NCI-H526 (cell line): ENCODE data around the gene MCHR2.
"Not testable (repeated sequence)": the region's sequence is repeated elsewhere in the genome, so short reads cannot be mapped to it uniquely, and the experiment has no call there.

Experiments used
- DNase-seq, 2 experiments: peaks; one replicate each; lab custom pipeline; 2025; lab: John Stamatoyannopoulos, UW

The MCHR2 gene, protein sequence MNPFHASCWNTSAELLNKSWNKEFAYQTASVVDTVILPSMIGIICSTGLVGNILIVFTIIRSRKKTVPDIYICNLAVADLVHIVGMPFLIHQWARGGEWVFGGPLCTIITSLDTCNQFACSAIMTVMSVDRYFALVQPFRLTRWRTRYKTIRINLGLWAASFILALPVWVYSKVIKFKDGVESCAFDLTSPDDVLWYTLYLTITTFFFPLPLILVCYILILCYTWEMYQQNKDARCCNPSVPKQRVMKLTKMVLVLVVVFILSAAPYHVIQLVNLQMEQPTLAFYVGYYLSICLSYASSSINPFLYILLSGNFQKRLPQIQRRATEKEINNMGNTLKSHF

DNA sequence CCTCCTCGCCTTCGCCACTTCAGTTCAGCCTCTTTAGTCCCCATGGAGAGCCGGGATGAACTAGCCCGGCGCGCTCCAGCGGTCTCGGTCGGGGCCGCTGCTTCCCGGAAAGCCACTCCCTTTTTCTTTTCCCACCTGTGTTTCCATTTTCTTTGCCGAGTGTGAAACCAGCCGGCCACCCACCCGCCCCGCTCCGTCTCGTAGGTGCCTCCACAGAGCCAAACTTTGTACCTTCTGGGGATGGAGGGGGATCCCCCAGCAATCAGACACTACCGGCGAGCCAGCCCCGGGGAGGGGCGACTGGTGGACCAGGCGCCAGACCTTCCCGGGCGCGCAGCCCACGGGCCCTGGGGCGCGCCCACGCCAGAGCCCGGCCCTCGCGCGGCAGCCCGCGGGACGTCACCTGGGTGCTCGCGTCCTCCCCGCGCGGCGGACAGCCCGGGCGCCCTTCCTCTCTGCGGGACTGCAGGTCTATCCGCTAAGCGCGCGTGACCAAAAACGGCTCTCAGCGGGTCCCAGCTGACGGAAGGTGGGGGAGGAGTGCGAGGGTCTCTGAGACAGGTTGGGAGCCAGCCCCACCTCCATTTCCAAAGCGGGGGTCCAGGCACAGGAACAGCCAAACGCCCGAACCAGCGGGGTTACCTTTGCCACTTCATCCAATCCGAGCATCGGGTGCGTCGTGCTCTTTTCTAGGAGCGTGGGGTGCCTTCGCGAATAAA is at the start of gene MCHR2:
TSS of gene MCHR2 (minus strand) at position 691 of the 719 bp plus-strand sequence. CDS start 38,076 bp downstream, outside the sequence.
- DNase-seq, result peak in 1 of 2 experiments; percentile 29

DNA sequence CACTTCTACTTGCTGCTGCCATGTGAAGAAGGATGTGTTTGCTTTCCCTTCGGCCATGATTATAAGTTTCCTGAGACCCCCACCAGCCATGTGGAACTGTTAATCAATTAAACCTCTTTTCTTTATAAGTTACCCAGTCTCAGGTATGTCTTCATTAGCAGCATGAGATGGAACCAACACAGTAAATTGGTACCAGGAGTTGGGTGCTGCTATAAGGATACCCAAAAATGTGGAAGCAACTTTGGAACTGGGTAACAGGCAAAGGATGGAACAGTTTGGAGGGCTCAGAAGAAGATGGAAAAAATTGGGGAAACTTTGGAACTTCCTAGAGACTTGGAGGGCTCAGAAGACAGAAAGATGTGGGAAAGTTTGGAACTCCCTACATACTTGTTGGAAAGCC is 44.5 kb upstream of the MCHR2 start:
- not testable (repeated sequence) for DNase-seq

DNA sequence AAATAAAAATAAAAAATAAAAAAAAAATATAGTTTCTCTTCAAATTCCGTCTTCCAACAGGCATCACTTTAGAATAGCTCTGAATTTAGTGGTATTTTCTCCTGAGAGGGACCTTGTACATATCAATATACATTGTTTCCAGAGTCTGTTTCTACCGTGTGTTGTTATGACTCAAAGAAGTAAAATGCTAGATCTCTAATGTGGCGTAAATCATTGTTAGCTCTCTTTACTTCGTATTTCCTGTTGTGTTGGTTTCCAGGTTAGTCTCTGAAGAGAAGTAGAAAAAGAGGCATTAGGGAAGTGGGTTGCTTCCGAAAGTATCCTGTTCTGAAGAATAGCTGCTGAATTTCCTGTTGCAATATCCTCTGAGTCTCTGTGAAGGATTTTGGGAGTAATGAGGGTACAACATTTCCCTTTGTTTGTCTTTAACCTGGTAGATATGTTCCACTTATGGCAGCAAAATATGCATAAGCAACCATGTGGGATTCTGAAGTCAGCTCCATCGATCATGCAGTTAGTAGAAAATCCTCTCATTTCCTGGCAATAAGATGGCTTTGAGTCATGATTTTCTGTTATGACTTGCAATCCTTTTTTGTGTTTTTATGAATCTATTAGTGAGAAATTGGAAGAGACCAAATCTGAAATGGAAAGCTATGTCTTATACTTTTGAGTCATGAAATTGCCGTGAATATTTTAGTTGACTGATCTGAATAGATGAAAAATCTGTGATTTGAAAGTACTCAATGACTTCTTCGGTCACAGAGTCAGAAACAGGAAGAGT is 42.0 kb upstream of the MCHR2 start:
- no peak for DNase-seq

DNA sequence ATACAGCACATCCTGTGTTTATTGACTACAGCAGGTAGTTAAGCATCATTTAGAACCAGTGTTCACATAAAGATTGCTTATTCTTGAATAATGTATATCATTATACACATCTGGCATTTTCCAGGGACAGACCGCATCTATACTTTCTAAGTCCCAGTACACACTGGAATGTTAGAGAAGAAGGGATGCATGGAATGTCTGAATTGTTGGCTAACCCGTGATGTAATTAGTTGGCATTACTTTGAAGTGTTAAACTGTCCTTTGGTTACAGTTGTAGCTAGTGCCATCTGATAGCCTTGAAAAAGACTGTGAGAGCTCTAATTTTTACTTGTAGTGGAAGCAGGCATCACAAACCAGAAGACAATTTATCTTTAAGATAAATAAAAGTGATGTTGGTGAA is 29.8 kb upstream of the MCHR2 start:
- no peak for DNase-seq

DNA sequence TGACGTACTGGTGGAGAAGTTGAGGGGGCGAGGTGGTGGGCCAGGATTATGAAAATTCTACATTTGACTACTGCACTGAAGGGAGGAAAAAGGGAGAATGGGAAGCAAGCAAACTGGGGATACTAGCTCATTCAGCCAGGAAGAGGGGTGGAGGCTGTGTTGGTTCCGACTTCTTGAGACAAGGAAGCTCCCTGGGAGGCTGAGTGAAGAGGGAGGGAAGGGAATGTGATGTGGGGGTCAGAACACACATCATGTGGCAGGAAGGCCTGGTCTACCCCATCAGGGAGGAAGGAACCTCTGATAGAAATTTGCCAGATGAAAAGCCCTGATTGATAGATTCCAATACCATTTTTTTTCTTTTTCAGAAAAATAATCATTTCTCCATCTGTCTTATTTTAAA is 28.8 kb upstream of the MCHR2 start:
- DNase-seq, result no peak

DNA sequence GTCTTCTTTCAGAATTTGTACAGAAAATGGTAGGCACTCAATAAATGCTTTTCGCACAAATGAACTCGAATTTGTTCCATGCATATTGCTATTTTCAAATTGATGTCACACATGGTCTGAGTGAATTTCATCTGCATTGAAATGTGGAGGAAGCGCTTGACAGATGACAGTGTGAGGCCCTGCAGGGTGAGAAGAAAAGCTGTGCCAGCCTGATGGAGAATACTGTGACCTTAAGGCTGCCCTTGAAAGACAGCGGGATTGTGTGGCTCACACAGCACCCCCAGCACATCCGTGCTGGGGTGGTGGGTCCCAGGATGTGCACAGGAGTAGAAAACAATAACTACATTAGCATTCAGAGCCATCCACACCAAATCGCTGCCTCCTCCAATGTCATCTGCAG is 14.8 kb upstream of the MCHR2 start:
- no peak for DNase-seq

DNA sequence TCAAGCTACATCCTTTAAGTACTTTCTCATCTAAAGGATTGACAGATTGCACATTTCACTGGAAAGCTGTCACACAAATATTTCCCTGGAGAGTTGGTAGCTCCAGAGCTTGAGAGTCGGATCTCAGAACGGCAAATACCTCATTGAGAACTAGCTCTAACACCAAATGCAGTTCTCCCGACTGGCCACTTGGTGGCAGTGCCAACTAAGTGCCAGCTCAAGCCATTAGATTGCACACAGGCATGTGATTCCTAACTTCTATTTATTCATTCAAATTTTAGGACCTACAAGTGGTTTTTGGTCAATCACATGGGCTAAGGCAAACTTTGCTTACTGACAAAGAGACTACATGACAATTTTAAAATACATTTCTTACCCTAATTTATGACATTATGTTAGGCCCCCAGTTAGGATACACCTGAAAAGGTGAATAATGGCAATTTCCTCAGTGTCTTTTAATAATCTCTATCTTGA is 7.9 kb upstream of the MCHR2 start:
- peak; percentile 43 to 84 for DNase-seq

DNA sequence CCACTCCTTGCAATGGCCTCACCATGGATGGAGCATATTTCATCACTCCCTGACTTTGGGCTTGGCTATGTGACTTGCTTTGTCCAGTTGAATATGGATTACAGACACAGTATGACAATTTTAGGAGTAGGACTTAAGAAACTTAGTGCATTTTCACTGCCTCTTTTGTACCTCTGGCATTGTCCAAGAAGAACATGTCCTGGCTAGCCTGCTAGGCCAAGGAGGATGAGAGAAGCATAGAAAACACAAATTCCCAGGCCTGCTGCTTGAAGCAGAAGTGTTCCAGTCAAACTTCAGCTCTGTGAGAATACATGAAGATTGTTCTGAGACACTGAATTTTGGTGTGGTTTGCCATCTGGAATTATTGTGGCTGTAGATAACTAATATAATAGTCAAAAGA is 3.1 kb upstream of the MCHR2 start:
- DNase-seq, result no peak

DNA sequence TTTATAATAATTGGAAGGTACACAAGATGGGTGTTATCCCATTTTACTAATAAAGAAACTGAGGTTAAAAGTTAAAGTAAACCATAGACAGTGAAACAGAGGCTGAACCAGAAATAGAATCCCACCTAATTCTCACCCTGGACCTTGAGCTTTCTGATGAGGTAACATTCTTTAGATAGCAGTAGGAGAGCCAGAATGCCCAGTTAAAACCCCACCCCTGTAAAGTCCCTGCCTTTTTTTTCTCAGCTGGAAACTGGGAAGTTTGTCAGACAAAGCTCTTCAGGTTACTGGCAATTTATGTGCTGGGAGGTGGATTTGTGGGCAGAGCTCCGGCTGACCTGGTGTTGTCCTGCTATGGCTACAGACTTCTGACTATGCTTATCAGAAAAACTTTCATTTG is 1.9 kb upstream of the MCHR2 start:
- no peak for DNase-seq

DNA sequence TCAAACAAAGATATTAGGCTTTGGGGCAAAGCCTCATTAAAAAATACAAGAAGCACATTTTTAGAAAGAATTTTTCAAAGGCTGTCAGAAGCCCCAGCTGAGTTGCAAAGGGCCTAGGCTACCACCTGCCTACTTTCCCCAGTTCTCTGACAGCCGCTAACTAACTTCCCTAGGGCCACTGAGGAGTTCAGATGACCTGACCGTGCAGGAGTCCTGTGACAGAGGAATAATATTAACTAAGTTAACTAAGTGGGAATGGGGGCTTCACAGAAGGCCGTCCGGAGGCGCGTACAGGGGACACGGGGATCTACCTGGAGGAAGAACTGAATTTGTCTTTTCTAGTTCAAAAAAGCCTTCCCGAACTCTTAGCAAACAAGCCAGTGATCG is 884 bp downstream of the MCHR2 start:
- no peak for DNase-seq

DNA sequence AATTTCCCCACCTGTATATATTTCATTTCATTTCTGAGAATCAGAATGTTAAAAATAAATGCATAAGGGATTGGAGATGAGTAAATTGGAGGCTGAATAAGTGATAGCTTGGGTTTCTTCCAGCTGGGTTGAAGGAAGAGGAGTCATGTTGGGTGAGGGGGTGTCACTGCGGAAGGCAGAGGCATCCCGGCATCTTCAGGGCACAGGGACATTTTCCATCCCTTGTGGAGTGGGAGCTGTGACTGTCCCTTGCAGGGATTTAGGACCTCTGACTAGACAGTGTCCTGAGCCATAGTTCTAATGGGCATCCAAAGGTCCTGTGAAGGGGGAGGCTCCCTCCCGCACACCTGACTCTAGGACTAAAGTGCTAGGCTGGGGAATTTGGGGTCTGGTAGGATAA is 2.1 kb downstream of the MCHR2 start:
- no peak for DNase-seq

DNA sequence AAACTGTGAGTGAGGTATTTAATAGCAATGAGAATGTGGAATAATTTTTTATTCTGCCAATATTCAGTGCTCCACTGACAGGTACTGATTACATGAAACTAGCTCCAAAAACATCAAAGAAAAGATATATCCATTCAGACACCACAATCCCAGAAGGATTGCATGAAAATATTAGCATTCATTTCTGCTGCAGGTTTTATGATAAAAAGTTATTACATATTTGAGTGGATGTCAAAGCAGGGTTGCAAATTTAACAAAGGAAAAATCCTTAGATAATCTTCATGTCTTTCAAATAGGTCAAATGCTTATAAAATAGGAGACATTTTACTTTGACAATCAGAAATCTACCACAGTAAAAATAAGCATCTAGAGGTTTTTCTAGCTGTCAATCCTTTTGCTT is 13.3 kb downstream of the MCHR2 start:
- no peak for DNase-seq

DNA sequence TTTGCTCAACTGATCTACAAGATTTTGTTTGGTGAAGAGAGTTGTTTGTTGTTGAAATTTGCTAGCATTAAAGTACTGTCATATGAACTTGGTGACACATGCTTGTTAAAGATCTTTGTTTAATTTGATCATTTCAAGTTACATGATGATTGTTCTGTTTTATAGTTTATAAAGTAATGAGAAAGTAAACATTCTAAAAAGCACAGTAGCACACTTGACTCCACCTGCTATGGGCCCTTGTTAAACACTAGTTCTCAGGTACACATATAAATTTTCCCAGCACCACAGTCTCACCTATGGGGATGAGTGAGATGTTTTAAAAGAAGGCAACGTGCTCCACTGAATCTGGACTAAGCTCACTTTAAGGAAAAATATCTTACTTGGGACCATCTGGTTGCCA is 14.1 kb downstream of the MCHR2 start:
- no peak for DNase-seq

DNA sequence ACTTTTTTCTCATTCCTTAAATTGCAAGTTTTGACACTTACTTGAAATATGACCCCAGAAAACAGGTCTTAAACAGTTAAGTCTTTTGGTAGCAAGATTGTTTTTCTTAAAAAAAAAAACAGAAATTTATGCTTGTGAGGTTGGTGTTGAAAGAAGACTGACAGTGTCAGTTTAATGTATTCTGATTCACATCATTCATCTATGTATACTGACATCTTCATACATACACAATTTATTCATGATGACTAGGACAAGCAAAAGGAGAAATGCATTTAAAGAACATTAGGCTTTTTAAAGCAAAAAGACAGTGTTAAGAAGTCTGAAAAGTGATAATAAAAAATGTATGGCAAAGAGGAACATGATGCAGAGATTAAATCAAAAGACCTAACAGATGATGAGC is 27.0 kb downstream of the MCHR2 start:
- DNase-seq, result no peak

DNA sequence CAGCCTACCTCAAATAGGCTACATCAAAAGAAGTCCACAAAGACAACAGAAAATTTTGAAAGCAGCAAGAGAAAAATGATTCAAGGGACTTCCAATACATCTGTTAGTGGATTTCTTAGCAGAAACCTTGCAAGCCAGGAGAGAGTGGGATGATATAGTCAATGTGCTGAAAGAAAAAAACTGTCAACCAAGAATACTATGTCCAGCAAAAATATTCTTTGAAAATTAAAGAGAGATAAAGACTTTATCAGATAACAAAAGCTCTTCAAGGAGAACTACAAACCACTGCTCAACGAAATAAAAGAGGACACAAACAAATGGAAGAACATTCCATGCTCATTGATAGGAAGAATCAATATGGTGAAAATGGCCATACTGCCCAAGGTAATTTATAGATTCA is 34.0 kb downstream of the MCHR2 start:
- DNase-seq, result no peak

DNA sequence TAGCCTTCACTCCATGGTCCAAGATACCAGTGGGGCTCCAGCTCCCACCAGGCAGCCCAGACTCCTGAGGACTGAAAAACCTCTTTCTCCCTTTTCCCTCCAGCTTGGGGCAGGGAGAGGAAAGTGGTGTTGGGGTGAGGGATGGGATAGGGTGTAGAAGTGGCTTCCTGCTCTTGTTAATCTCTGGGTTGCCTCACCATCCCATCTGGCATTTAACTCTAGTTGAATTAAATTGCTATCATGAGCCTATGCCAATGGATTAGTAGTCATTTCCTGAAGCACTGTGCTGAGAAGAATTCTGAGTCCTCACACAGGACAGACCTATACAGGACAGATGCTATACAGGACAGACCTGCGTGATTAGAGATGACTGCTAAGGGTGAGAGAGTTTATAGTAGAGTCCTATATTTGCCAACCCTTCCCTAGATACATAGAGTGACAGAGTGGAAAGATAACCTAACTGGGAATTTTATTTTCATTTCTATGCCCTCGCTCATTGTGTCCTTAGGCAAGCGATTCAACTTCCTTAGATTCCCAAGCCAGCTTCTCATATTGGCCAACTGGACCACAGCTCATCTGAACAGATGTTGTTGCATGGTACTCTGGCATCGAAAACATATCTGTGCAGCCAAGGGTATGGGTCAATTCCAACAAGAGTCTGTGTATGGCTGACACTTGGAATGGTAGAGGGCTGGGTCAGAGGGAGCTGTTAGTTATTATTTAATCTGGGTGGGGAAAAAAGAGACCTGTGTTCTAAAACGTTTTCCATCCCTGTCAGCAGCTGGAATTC is 42.8 kb downstream of the MCHR2 start:
- DNase-seq, result no peak

DNA sequence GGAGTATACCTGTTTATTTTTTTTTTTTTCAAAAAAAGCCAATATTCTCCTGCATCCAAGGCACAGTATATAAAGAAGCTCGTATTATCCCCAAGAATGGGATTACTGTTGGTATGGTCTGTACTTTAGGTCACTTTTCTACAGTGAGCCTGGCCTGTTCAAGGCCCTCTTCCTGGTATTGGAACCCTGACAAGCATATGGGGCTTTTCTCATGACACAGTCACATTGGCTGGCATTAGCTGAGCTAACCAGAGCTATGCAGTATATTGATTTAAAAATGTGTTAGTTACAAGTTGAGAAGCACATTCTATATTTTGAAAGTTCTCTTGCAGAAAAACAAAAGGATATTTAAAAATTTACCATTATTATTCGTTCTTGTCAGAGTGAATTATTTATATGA is 48.0 kb downstream of the MCHR2 start:
- no peak for DNase-seq

DNA sequence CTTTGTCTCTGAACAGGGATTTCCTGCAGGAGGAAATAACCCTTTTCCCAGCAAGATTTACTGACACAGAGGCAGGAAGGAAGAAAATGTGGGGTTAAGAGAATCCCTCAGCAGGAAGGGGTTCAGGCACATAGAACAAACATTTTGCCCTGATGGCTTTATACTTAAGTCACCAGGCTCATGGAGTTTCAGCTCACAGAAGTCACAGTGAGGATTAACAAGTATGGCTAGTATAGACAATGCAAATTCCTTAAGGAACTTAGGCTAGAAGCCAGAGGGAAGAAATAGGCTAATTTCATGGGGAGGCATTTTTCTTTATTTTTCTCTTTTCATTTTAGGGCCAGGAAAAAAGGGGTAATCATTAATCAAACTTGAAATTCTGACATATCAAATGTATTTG is 50.2 kb downstream of the MCHR2 start:
- no peak for DNase-seq

DNA sequence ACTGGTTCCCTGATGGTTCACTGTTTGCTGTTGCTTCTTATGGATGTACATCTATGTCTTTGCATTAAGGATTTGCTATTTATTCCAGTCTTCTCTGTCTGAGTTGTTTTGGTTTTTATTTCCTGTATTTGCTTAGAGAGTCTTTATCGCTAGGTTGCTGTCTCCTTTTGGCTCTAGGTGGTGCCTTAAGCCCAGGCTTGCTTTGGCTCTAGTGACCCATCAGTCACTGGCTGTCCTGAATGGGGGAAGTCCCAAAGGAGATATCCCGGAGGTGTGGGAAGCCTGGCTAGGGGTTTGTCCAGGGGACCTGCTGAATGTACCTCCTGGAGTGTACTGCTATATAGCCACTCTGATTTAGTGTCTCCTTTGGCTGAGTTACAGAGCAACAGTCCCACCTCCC is 53.4 kb downstream of the MCHR2 start:
- DNase-seq, result no peak

DNA sequence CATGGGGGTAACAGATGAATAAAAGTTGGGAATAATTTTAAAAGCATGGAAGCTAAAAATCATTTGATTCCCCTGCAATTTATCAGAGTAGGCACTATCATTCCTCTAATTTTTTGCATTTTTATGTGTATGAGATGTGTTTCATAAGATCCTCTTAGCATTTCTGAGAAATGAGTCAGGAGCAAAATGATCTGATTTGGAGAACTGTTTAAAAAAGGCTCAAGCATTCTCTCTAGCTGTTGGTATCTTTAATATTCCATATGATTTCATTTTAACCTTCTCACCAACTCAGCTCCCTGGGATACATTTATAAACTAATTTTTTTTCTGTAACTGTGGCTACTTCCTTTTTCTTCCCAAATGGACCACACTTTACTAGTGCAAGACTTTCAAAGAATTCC is 60.9 kb downstream of the MCHR2 start:
- no peak for DNase-seq

DNA sequence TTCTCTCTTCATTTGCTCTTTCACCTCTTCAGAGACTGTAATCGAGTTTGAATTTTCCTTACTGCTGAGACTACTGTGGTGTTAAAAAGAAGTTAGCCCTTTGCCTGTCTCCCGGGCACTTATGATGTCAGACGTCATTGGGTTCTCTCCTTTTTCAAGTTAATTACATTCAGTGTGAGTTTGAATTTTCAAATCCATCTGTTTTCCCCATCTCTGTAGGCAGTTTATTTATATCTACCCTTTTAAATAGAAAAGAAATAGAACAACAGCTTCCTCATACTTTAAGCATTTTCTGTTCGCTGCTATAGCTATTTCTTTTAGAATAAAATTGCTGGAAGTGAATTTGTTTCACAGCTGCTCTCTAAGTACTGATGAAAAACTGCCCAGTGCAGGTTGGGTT is 81.4 kb downstream of the MCHR2 start:
- DNase-seq, result no peak
